ENCODE data around the gene NHLRC4. TPM values are rescaled to one million over a fixed set of nuclear protein-coding genes. Genes with fewer than 3 reads are reported as not detected.
A peak's percentile ranks its signal among the peaks of the same experiment; 100 is the strongest.
"Not testable (repeated sequence)": the region's sequence is repeated elsewhere in the genome, so short reads cannot be mapped to it uniquely, and the experiment has no call there.

NHLRC4 gene
- total RNA-seq, 1 experiment from 2014 or later: 0.17 TPM

GRCh38 chr16:597655-598054 lies 30.9 kb downstream of the NHLRC4 start:
- DNase-seq (ENCODE audit: low read depth): not testable (repeated sequence)

GRCh38 chr16:598823-599739 lies 32.3 kb downstream of the NHLRC4 start:
- no peak for DNase-seq (ENCODE audit: low read depth)

GRCh38 chr16:600781-601180 lies 34.0 kb downstream of the NHLRC4 start:
- DNase-seq (ENCODE audit: low read depth): no peak

- DNase-seq (ENCODE audit: low read depth): no peak
These were observed 37.1 kb downstream of the NHLRC4 start for GRCh38 chr16:603933-604332.

- DNase-seq (ENCODE audit: low read depth): no peak
These were observed 40.0 kb downstream of the NHLRC4 start for GRCh38 chr16:606656-607307.

GRCh38 chr16:608019-608418 lies 41.2 kb downstream of the NHLRC4 start:
- no peak for DNase-seq (ENCODE audit: low read depth)

GRCh38 chr16:609316-609715 lies 42.5 kb downstream of the NHLRC4 start:
- no peak for DNase-seq (ENCODE audit: low read depth)

- no peak for DNase-seq (ENCODE audit: low read depth)
These were observed 43.2 kb downstream of the NHLRC4 start for GRCh38 chr16:609984-610383.

- peak; percentile 86 for DNase-seq (ENCODE audit: low read depth)
These were observed 43.9 kb downstream of the NHLRC4 start for GRCh38 chr16:610513-611381.

GRCh38 chr16:615122-615521 lies 48.3 kb downstream of the NHLRC4 start:
- no peak for DNase-seq (ENCODE audit: low read depth)

- DNase-seq (ENCODE audit: low read depth): no peak
These were observed 50.2 kb downstream of the NHLRC4 start for GRCh38 chr16:616733-617586.

GRCh38 chr16:617855-618254 lies 51.0 kb downstream of the NHLRC4 start:
- no peak for DNase-seq (ENCODE audit: low read depth)

Other genes with a start within 250 kb of the NHLRC4 start
- gene AXIN1, start 214.3 kb upstream of the NHLRC4 start, total RNA-seq (2014; rRNA removed; shearing (Covaris generic)): 18.1 and 19.3 TPM in 2 replicates
- gene MRPL28, start 196.5 kb upstream of the NHLRC4 start, total RNA-seq (2014; rRNA removed; shearing (Covaris generic)): 128 and 141 TPM in 2 replicates
- 12.1 and 22.1 TPM in 2 replicates for gene PGAP6, start 185.0 kb upstream of the NHLRC4 start, total RNA-seq (2014; rRNA removed; shearing (Covaris generic))
- gene NME4, start 169.8 kb upstream of the NHLRC4 start, total RNA-seq (2014; rRNA removed; shearing (Covaris generic)): 35.6 and 39.9 TPM in 2 replicates
- gene DECR2, start 165.1 kb upstream of the NHLRC4 start, total RNA-seq (2014; rRNA removed; shearing (Covaris generic)): 1.3 and 4.2 TPM in 2 replicates
- 6.2 and 10.4 TPM in 2 replicates for gene RAB11FIP3, start 141.4 kb upstream of the NHLRC4 start, total RNA-seq (2014; rRNA removed; shearing (Covaris generic))
- gene CAPN15, start 39.3 kb upstream of the NHLRC4 start, total RNA-seq (2014; rRNA removed; shearing (Covaris generic)): 23.3 and 23.4 TPM in 2 replicates
- gene PRR35, start 6.6 kb upstream of the NHLRC4 start, total RNA-seq (2014; rRNA removed; shearing (Covaris generic)): 0.23 TPM in 1 of 2 replicates, not detected in the other
- 15.9 and 16.3 TPM in 2 replicates for gene PIGQ, start 3.0 kb downstream of the NHLRC4 start, total RNA-seq (2014; rRNA removed; shearing (Covaris generic))
- gene RAB40C, start 23.1 kb downstream of the NHLRC4 start, total RNA-seq (2014; rRNA removed; shearing (Covaris generic)): 7.6 and 20.6 TPM in 2 replicates
- gene WFIKKN1, start 64.0 kb downstream of the NHLRC4 start, total RNA-seq (2014; rRNA removed; shearing (Covaris generic)): 0.09 TPM in 1 of 2 replicates, not detected in the other
- 82.5 and 97.6 TPM in 2 replicates for gene METTL26, start 69.3 kb downstream of the NHLRC4 start, total RNA-seq (2014; rRNA removed; shearing (Covaris generic))
- 39.1 and 39.2 TPM in 2 replicates for gene MCRIP2, start 74.8 kb downstream of the NHLRC4 start, total RNA-seq (2014; rRNA removed; shearing (Covaris generic))
- gene WDR90, start 82.4 kb downstream of the NHLRC4 start, total RNA-seq (2014; rRNA removed; shearing (Covaris generic)): 11.7 and 20.9 TPM in 2 replicates
- 38.7 and 42.9 TPM in 2 replicates for gene RHOT2, start 101.1 kb downstream of the NHLRC4 start, total RNA-seq (2014; rRNA removed; shearing (Covaris generic))
- 0.11 and 1.5 TPM in 2 replicates for gene RHBDL1, start 108.7 kb downstream of the NHLRC4 start, total RNA-seq (2014; rRNA removed; shearing (Covaris generic))
- gene STUB1, start 113.4 kb downstream of the NHLRC4 start, total RNA-seq (2014; rRNA removed; shearing (Covaris generic)): 115 and 118 TPM in 2 replicates
- gene JMJD8, start 117.3 kb downstream of the NHLRC4 start, total RNA-seq (2014; rRNA removed; shearing (Covaris generic)): 31.4 and 37.1 TPM in 2 replicates
- 1.9 and 2.2 TPM in 2 replicates for gene WDR24, start 123.4 kb downstream of the NHLRC4 start, total RNA-seq (2014; rRNA removed; shearing (Covaris generic))
- gene FBXL16, start 138.8 kb downstream of the NHLRC4 start, total RNA-seq (2014; rRNA removed; shearing (Covaris generic)): 0.51 TPM in 1 of 2 replicates, not detected in the other
- 40.9 and 60.0 TPM in 2 replicates for gene METRN, start 148.1 kb downstream of the NHLRC4 start, total RNA-seq (2014; rRNA removed; shearing (Covaris generic))
- gene ANTKMT, start 154.1 kb downstream of the NHLRC4 start, total RNA-seq (2014; rRNA removed; shearing (Covaris generic)): 29.8 and 54.9 TPM in 2 replicates
- gene CCDC78, start 159.4 kb downstream of the NHLRC4 start, total RNA-seq (2014; rRNA removed; shearing (Covaris generic)): 0.23 and 0.24 TPM in 2 replicates
- 3.3 and 4.3 TPM in 2 replicates for gene HAGHL, start 160.1 kb downstream of the NHLRC4 start, total RNA-seq (2014; rRNA removed; shearing (Covaris generic))
- gene CIAO3, start 174.0 kb downstream of the NHLRC4 start, total RNA-seq (2014; rRNA removed; shearing (Covaris generic)): 20.0 and 23.7 TPM in 2 replicates
- gene MSLN, start 193.7 kb downstream of the NHLRC4 start, total RNA-seq (2014; rRNA removed; shearing (Covaris generic)): not detected in 2 replicates
- 36.9 and 38.6 TPM in 2 replicates for gene RPUSD1, start 221.4 kb downstream of the NHLRC4 start, total RNA-seq (2014; rRNA removed; shearing (Covaris generic))
- 18.1 and 19.3 TPM in 2 replicates for gene CHTF18, start 221.6 kb downstream of the NHLRC4 start, total RNA-seq (2014; rRNA removed; shearing (Covaris generic))
- gene GNG13, start 233.7 kb downstream of the NHLRC4 start, total RNA-seq (2014; rRNA removed; shearing (Covaris generic)): not detected in 2 replicates